Urinary bladder (tissue), 4 donors: Measurements from ENCODE around the gene MAP2. TPM values are rescaled to one million over a fixed set of nuclear protein-coding genes. Genes with fewer than 3 reads are reported as not detected.

Source experiments
- DNase-seq: peaks from one replicate; pipeline ENCODE4 v3.0.0-alpha.2; 2015; ENCODE audit errors: extremely low spot score
- H3K27ac ChIP-seq: one replicate; pipeline ENCODE4 v1.5.1; 2013; ENCODE audit warnings: low read depth, mild to moderate bottlenecking, moderate library complexity
- H3K36me3 ChIP-seq: one replicate; pipeline ENCODE4 v1.6.1; 2013; ENCODE audit warnings: mild to moderate bottlenecking, moderate library complexity; ENCODE audit not compliant: insufficient read depth
- H3K4me1 ChIP-seq: one replicate; pipeline ENCODE4 v1.6.1; 2013; ENCODE audit warnings: mild to moderate bottlenecking, moderate library complexity; ENCODE audit not compliant: insufficient read depth
- H3K4me3 ChIP-seq: one replicate; pipeline ENCODE4 v1.5.1; 2013; ENCODE audit warnings: low read depth, low read length
- WGBS: extraction: QIAGEN DNeasy Blood & Tissue Kit; methylation state at CpG from one replicate; pipeline ENCODE4 v1.1.7; 2013; 5-methylcytosine and 5-hydroxymethylcytosine counted together
- polyA plus RNA-seq: library from polyadenylated mRNA; stranded (reverse); fragments of 200-250 nt; gene quantifications from one replicate; pipeline ENCODE4 v1.2.3, GENCODE V29; 2013
- total RNA-seq: library from RNA; depleted of rRNA; stranded (reverse); fragments of >200 nt; gene quantifications from one replicate; pipeline ENCODE4 v1.2.3, GENCODE V29; 2014
- donor health status: healthy with polysubstance abuse.
- donor health status: healthy.

MAP2 gene
- total and polyA plus RNA-seq, 2 donors: 2.7 to 13.5 TPM

GRCh38 chr2:209663139-209663538 lies 239.3 kb downstream of the MAP2 start:
- DNase-seq: no peak
- Histone ChIP-seq H3K27ac (no peak overlapping the region), H3K36me3 (no peaks in the 10 kb centered on the region), H3K4me3 (no peak overlapping the region), H3K4me1 (no peaks in the 10 kb centered on the region)
- WGBS: 9% methylated on average over 5 of the region's 5 CpGs

DNA sequence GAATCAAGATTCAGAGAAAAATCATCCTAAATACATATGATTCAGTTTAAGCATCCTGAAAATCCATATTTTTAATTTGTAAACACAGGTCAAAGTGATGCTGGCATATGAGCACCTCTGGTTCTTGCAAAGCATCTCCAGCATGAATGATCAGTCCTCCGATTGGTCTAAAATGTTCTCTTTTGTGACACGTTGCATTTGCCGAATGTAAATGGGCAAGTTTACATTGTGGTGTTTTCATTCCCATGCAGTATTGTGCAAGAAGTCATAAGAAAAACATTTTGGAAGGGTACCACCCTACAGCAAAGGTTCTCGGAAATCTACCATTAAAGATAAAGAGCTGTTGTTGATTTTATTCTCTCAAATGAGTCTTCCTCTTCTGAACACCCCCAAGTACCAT lies 239.8 kb downstream of the MAP2 start:
- WGBS: 64% methylated on average over 4 of the region's 4 CpGs
- DNase-seq: no peak

GRCh38 chr2:209666296-209666695 lies 242.4 kb downstream of the MAP2 start:
- Histone ChIP-seq H3K36me3 (no peaks in the 10 kb centered on the region), H3K27ac (no peak overlapping the region), H3K4me1 (no peaks in the 10 kb centered on the region), H3K4me3 (no peak overlapping the region)
- 67% methylated on average over 1 of the region's 1 CpG for WGBS
- no peak for DNase-seq

More for the DNA sequence above, 239.8 kb downstream of the MAP2 start:
- Histone ChIP-seq H3K36me3 (no peaks in the 10 kb centered on the region), H3K4me3 (no peak overlapping the region), H3K27ac (no peak overlapping the region), H3K4me1 (no peaks in the 10 kb centered on the region)

GRCh38 chr2:209671020-209671680 lies 247.3 kb downstream of the MAP2 start:
- H3K4me3 ChIP-seq: no peak overlapping the region
- H3K27ac ChIP-seq: no peak overlapping the region
- DNase-seq: no peak
- H3K36me3 ChIP-seq: no peaks in the 10 kb centered on the region
- 82% methylated on average over 7 of the region's 7 CpGs for WGBS
- no peaks in the 10 kb centered on the region for H3K4me1 ChIP-seq

DNA sequence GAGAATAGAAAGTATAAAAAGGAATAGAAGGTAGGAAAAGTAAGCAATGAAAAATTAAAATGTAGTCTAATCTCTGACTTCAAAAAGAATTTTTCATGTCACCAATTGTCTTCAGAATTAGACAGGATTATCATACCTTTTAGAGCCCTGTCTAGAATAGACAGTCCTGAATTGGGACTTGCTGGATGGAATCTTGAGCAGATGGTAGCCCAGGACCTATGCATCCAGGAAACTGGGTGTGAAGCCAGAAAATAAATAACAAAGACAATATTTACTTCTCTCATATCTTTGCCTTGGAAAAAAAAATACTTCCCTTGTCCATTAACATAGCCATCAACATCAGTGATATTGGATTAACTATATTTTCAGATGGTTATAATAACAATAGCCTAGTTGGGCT lies 250.0 kb downstream of the MAP2 start:
- H3K4me3 ChIP-seq: no peak overlapping the region
- no peak for DNase-seq
- H3K4me1 ChIP-seq: no peaks in the 10 kb centered on the region
- H3K27ac ChIP-seq: no peak overlapping the region
- H3K36me3 ChIP-seq: no peaks in the 10 kb centered on the region

DNA sequence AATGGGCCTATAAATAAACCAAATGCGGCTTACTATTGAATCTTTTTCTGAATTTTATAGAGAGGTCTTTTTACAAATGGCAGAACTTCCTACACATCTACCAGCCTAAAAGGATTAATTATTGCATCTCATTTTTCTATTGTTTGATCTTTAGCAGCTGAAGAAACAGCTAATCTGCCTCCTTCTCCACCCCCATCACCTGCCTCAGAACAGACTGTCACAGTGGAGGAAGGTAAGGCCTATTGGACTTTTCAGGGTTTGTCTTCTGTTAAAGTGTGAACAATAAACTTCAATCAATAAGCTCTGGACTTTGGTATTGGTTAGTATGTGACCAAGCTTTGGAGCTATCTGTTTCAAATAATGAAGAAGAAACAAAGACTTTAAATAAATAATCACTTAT lies 256.7 kb downstream of the MAP2 start:
- Histone ChIP-seq H3K4me1 (no peaks in the 10 kb centered on the region), H3K4me3 (no peak overlapping the region), H3K36me3 (no peaks in the 10 kb centered on the region), H3K27ac (no peak overlapping the region)
- DNase-seq: no peak
- WGBS: 99% methylated on average over 1 of the region's 1 CpG

- no peak for DNase-seq
- WGBS: 58% methylated on average over 1 of the region's 1 CpG
- Histone ChIP-seq H3K27ac (no peak overlapping the region), H3K4me3 (no peak overlapping the region), H3K36me3 (no peaks in the 10 kb centered on the region), H3K4me1 (no peaks in the 10 kb centered on the region)
These were observed 257.4 kb downstream of the MAP2 start for GRCh38 chr2:209681201-209681735.

- H3K4me3 ChIP-seq: no peak overlapping the region
- H3K36me3 ChIP-seq: no peaks in the 10 kb centered on the region
- no peak for DNase-seq
- WGBS: 87% methylated on average over 4 of the region's 4 CpGs
- no peak overlapping the region for H3K27ac ChIP-seq
- H3K4me1 ChIP-seq: no peaks in the 10 kb centered on the region
These were observed 258.8 kb downstream of the MAP2 start for GRCh38 chr2:209682646-209683045.

- no peaks in the 10 kb centered on the region for H3K36me3 ChIP-seq
- no peak for DNase-seq
- no peaks in the 10 kb centered on the region for H3K4me1 ChIP-seq
- no peak overlapping the region for H3K4me3 ChIP-seq
- WGBS: 35% methylated on average over 1 of the region's 1 CpG
- H3K27ac ChIP-seq: no peak overlapping the region
These were observed 261.5 kb downstream of the MAP2 start for GRCh38 chr2:209685340-209685739.

GRCh38 chr2:209685963-209686362 lies 262.1 kb downstream of the MAP2 start:
- Histone ChIP-seq H3K36me3 (no peaks in the 10 kb centered on the region), H3K27ac (no peak overlapping the region), H3K4me3 (no peak overlapping the region), H3K4me1 (no peaks in the 10 kb centered on the region)
- no peak for DNase-seq
- 41% methylated on average over 4 of the region's 4 CpGs for WGBS

DNA sequence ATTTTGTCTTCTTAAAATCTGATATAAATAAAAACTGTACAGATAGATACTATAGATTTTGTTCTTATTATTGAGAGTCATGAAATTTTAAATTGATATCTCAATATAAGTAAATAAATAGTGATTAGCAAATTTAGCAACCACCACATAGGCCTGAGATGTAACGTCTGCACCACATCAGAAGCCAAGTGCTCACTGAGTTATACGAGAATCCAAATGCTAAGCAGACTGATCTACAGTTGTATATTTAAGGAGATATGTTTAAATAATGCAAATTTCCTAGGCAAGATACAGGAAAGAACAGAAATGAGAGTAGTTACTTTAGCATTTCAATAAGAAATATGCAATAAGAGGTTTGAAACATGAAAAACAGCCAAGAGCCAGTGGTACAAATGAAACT lies 262.6 kb downstream of the MAP2 start:
- WGBS: 47% methylated on average over 2 of the region's 2 CpGs
- Histone ChIP-seq H3K27ac (no peak overlapping the region), H3K4me3 (no peak overlapping the region), H3K36me3 (no peaks in the 10 kb centered on the region), H3K4me1 (no peaks in the 10 kb centered on the region)
- DNase-seq: no peak

- H3K36me3 ChIP-seq: no peaks in the 10 kb centered on the region
- DNase-seq: no peak
- H3K4me3 ChIP-seq: no peak overlapping the region
- 85% methylated on average over 9 of the region's 9 CpGs for WGBS
- H3K4me1 ChIP-seq: no peaks in the 10 kb centered on the region
- no peak overlapping the region for H3K27ac ChIP-seq
These were observed 263.6 kb downstream of the MAP2 start for GRCh38 chr2:209687323-209687969.

- no peak for DNase-seq
- Histone ChIP-seq H3K36me3 (no peaks in the 10 kb centered on the region), H3K4me3 (no peak overlapping the region), H3K4me1 (no peaks in the 10 kb centered on the region), H3K27ac (no peak overlapping the region)
- 88% methylated on average over 2 of the region's 2 CpGs for WGBS
These were observed 264.5 kb downstream of the MAP2 start for GRCh38 chr2:209688385-209688784.

- Histone ChIP-seq H3K4me3 (no peak overlapping the region), H3K4me1 (no peaks in the 10 kb centered on the region), H3K36me3 (no peaks in the 10 kb centered on the region), H3K27ac (no peak overlapping the region)
- WGBS: 86% methylated on average over 10 of the region's 10 CpGs
- DNase-seq: no peak
These were observed 266.3 kb downstream of the MAP2 start for GRCh38 chr2:209690029-209690754.
